Tibial artery (tissue), 4 donors: Measurements from ENCODE around the gene ELAC1.
A peak's percentile ranks its signal among the peaks of the same experiment; 100 is the strongest.

Experiments
- DNase-seq, 2 donors: peaks; one replicate each; pipeline ENCODE4 v3.0.0-alpha.2; 2019
- H3K27ac ChIP-seq, 2 donors: fragments of 200-600 bp; sonication (generic) in 1 of 2; 1 replicate in 1 of 2; 2 replicates in 1 of 2; pipeline ENCODE4 v1.5.1; 2018 to 2019; ENCODE audit warnings: mild to moderate bottlenecking in 1 of 2
- H3K27me3 ChIP-seq, 2 donors: fragments of 200-600 bp; sonication (generic) in 1 of 2; one replicate each; pipeline versions ENCODE4 v1.5.1 to v1.6.0; 2016 to 2019
- H3K36me3 ChIP-seq, 3 donors: fragments of 200-600 bp; sonication (generic) in 2 of 3; one replicate each; pipeline ENCODE4 v1.5.1; 2016 to 2019; ENCODE audit warnings: mild to moderate bottlenecking in 2 of 3
- H3K4me1 ChIP-seq, 4 donors: fragments of 200-600 bp; sonication (generic) in 2 of 4; 1 replicate in 3 of 4; 2 replicates in 1 of 4; pipeline ENCODE4 v1.5.1; 2016 to 2019
- H3K4me3 ChIP-seq, 2 donors: fragments of 200-600 bp; sonication (generic) in 1 of 2; 1 replicate in 1 of 2; 2 replicates in 1 of 2; pipeline ENCODE4 v1.5.1; 2018 to 2019; ENCODE audit warnings: mild to moderate bottlenecking in 2 of 2
- H3K9me3 ChIP-seq, 3 donors: fragments of 200-600 bp; sonication (generic) in 1 of 3; one replicate each; pipeline ENCODE4 v1.5.1; 2016 to 2019
- intact Hi-C: fragments of 100-400 bp; cut with DNase I; formaldehyde crosslinking; loops from one replicate; pipeline ENCODE4 v1.15.0; 2023; ENCODE audit warnings: low total_unique reads
- TF ChIP-seq, protein P1 (sequence below), 2 experiments: fragments of 200-600 bp in 1 of 2; fragments of 450-650 bp in 1 of 2; IDR thresholded peaks; one replicate each; pipeline ENCODE4 v1.5.1; 2017 to 2019; ENCODE audit warnings: antibody characterized with exemption in 2 of 2, mild to moderate bottlenecking in 1 of 2, moderate library complexity in 1 of 2

Gene ELAC1

DNA sequence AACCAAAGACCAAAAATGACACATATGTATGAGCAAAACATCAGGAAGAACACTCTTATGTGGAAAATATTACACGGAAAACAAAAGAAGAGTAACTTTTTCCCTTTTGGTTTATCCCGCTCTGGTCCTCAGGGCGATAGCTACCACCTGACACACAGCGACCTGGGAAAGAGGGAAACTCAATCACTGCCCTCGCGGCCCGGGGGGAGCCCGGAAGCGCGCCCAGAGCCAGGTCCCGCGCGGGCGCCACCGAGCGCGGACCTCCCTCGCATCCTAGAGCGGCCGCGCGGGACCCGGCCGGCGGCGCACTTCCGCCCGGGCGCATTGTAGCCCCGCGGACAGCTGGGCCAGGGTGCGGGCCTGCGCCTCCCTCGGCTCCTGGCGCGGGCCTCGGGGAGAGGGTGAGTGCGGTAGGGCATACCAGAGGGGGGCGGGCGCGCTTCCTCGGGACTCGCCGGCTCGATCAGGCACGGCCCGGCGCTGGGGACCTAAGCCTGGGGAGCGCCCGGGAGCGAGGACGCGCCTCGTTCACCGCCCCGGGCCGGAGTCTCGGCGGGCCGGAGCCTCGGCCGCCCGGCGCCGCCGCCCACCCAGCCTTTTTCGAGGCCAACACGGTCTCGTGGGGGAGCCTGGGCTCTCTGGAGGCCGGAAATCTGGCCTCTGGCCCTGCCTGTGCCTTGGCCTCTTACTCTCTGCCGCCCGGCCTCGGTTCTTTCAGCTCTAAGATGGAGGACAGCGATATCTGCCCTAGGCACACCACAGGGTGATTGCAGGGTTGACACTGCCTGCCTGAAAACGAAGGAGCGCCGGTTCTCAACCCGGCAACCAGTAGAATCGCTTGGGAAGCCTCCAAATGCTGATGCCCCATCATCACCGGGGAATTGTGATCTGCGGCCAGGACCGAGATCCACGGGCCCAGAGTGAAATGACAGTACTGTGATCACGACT is at the start of gene ELAC1:
Gene ELAC1, plus strand, starts transcription at position 327 of the 948 bp plus-strand sequence. CDS start 6,365 bp downstream, outside the sequence.
- H3K9me3 ChIP-seq: peaks cover 0 to 7% (median 0%) of the 10 kb centered on the region in 3 donors
- no peaks in the 10 kb centered on the region for H3K27me3 ChIP-seq
- H3K36me3 ChIP-seq: no peaks in the 10 kb centered on the region
- H3K27ac ChIP-seq: peak within 1 kb of the TSS; percentile 99
- TF ChIP-seq, protein P1, sequence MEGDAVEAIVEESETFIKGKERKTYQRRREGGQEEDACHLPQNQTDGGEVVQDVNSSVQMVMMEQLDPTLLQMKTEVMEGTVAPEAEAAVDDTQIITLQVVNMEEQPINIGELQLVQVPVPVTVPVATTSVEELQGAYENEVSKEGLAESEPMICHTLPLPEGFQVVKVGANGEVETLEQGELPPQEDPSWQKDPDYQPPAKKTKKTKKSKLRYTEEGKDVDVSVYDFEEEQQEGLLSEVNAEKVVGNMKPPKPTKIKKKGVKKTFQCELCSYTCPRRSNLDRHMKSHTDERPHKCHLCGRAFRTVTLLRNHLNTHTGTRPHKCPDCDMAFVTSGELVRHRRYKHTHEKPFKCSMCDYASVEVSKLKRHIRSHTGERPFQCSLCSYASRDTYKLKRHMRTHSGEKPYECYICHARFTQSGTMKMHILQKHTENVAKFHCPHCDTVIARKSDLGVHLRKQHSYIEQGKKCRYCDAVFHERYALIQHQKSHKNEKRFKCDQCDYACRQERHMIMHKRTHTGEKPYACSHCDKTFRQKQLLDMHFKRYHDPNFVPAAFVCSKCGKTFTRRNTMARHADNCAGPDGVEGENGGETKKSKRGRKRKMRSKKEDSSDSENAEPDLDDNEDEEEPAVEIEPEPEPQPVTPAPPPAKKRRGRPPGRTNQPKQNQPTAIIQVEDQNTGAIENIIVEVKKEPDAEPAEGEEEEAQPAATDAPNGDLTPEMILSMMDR (IDR thresholded peaks at IDR 0.05): no peak
- intact Hi-C loops: loop anchor here (10.0 kb wide), 1 partner anchor 227 kb away; the partner anchor contains the start of gene MEX3C
- peak; percentile 59 to 84 for DNase-seq
- peak within 1 kb of the TSS; percentile 94 to 96 for H3K4me3 ChIP-seq
- H3K4me1 ChIP-seq: peaks cover 0 to 22% (median 11%) of the 10 kb centered on the region in 4 donors

GRCh38 chr18:50918153-50918552 is 49.7 kb upstream of the ELAC1 start:
- H3K27me3 ChIP-seq: no peaks in the 10 kb centered on the region
- H3K9me3 ChIP-seq: no peaks in the 10 kb centered on the region
- TF ChIP-seq, protein P1 (IDR thresholded peaks at IDR 0.05): no peak
- H3K4me3 ChIP-seq: no peak overlapping the region
- peaks cover 0 to 8% (median 0%) of the 10 kb centered on the region in 4 donors for H3K4me1 ChIP-seq
- peaks cover 20 to 59% (median 38%) of the 10 kb centered on the region in 3 donors for H3K36me3 ChIP-seq
- no peak for DNase-seq
- intact Hi-C loops: no loop called here
- no peak overlapping the region for H3K27ac ChIP-seq

- DNase-seq: no peak
- intact Hi-C loops: no loop called here
- H3K4me3 ChIP-seq: no peak overlapping the region
- TF ChIP-seq, protein P1 (IDR thresholded peaks at IDR 0.05): no peak
- no peaks in the 10 kb centered on the region for H3K4me1 ChIP-seq
- peaks cover 40 to 81% (median 60%) of the 10 kb centered on the region in 3 donors for H3K36me3 ChIP-seq
- no peaks in the 10 kb centered on the region for H3K9me3 ChIP-seq
- no peaks in the 10 kb centered on the region for H3K27me3 ChIP-seq
- H3K27ac ChIP-seq: no peak overlapping the region
These were observed 43.5 kb upstream of the ELAC1 start for GRCh38 chr18:50924372-50924771.

DNA sequence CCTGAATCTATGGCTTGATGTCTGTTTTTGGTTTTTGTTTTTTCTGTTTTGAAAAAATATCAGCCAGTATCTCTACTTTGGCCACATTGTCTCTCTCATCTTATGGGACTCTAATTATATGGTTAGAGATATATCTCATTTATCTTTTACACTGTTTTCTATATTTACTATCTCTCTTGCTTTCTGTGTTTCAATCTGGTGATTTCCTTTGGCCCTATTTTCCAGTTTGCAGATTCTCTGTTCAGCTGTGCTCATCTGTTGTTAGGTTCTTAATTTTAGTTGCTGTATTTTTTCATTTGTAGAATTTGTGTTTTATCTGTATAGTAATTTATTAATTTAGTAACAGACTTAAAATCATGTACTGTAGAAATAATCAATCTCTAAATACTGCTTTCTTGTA is 41.3 kb upstream of the ELAC1 start:
- DNase-seq: no peak
- H3K9me3 ChIP-seq: no peaks in the 10 kb centered on the region
- no peaks in the 10 kb centered on the region for H3K27me3 ChIP-seq
- H3K36me3 ChIP-seq: peaks cover 35 to 61% (median 52%) of the 10 kb centered on the region in 3 donors
- TF ChIP-seq, protein P1 (IDR thresholded peaks at IDR 0.05): no peak
- no peak overlapping the region for H3K4me3 ChIP-seq
- intact Hi-C loops: no loop called here
- no peak overlapping the region for H3K27ac ChIP-seq
- no peaks in the 10 kb centered on the region for H3K4me1 ChIP-seq

DNA sequence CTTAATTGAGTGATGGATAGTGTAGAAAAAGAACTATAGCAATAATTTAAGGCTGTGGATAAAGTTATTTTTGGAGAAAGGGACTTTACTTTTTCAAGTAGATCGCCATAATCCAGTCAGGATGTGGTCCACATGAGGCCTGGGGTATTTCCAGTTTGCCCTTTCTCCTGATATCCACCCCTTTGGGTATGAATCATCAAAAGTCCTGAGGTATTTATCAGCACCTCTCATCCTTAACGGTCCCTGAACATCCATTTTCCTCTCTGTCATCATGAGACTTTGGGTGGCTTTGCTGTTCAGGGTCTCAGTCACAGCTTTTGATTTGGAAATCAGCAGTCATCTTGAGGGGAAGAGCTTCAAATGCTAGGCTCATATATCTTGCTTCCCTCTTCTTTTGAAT is 39.3 kb upstream of the ELAC1 start:
- H3K4me1 ChIP-seq: no peaks in the 10 kb centered on the region
- peaks cover 32 to 55% (median 44%) of the 10 kb centered on the region in 3 donors for H3K36me3 ChIP-seq
- DNase-seq: no peak
- no peaks in the 10 kb centered on the region for H3K27me3 ChIP-seq
- H3K27ac ChIP-seq: no peak overlapping the region
- TF ChIP-seq, protein P1 (IDR thresholded peaks at IDR 0.05): no peak
- H3K4me3 ChIP-seq: no peak overlapping the region
- H3K9me3 ChIP-seq: no peaks in the 10 kb centered on the region
- intact Hi-C loops: no loop called here
